HG02852 (cell line): ENCODE data around the gene TAF7L.
"Not testable (repeated sequence)": the region's sequence is repeated elsewhere in the genome, so short reads cannot be mapped to it uniquely, and the experiment has no call there.

Source experiments
- ATAC-seq: cut with Tn5 transposase; IDR thresholded peaks from one replicate; pipeline ENCODE4 v1.9.1; 2021; ENCODE audit warnings: mild to moderate bottlenecking, moderate library complexity; ENCODE audit not compliant: unreplicated experiment

The TAF7L gene, protein sequence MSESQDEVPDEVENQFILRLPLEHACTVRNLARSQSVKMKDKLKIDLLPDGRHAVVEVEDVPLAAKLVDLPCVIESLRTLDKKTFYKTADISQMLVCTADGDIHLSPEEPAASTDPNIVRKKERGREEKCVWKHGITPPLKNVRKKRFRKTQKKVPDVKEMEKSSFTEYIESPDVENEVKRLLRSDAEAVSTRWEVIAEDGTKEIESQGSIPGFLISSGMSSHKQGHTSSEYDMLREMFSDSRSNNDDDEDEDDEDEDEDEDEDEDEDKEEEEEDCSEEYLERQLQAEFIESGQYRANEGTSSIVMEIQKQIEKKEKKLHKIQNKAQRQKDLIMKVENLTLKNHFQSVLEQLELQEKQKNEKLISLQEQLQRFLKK

GRCh38 chrX:101290957-101291603, at the start of gene TAF7L:
TAF7L (minus strand) TSS chrX:101291334; CDS start chrX:101287543, 3,791 bp downstream.
- ATAC-seq, result no peak

GRCh38 chrX:101337776-101338271, 46.7 kb upstream of the TAF7L start:
- no peak for ATAC-seq

- not testable (repeated sequence) for ATAC-seq
Observed at GRCh38 chrX:101334310-101334709, 43.2 kb upstream of the TAF7L start.

DNA sequence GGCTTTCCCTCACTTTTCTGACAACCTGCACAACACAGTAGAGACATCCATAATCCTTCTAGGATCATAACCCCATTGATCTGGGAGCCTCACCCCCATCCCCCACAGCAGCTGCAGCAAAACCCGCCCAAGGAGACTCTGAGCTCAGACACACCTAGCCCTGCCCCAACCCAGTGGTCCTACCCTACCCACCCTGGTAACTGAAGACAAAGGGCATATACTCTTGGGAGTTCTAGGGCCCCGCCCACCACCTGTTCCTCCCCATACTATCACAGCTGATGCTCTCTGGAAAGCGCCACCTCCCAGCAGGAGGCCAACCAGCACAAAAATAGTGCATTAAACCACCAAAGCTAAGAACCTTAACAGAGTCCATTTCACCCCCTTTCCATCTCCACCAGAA, 35.5 kb upstream of the TAF7L start:
- ATAC-seq, result not testable (repeated sequence)

GRCh38 chrX:101303790-101304189, 12.7 kb upstream of the TAF7L start:
- ATAC-seq, result no peak

DNA sequence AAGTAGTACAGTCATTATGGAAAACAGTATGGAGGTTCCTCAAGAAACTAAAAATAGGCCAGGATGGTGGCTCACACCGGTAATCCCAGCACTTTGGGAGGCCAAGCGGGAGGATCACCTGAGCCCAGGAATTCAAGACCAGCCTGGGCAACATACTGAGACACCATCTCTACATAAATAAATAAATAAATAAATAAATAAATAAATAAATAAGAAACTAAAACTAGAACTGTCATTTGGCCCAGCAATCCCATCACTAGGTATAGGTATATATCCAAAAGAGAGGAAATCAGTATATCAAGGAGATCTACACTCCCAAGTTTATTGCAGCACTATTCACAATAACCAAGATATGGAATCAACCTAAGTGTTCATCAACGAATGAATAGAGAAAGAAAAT, 4.5 kb upstream of the TAF7L start:
- not testable (repeated sequence) for ATAC-seq

GRCh38 chrX:101287402-101287801, 3.7 kb downstream of the TAF7L start:
- no peak for ATAC-seq

DNA sequence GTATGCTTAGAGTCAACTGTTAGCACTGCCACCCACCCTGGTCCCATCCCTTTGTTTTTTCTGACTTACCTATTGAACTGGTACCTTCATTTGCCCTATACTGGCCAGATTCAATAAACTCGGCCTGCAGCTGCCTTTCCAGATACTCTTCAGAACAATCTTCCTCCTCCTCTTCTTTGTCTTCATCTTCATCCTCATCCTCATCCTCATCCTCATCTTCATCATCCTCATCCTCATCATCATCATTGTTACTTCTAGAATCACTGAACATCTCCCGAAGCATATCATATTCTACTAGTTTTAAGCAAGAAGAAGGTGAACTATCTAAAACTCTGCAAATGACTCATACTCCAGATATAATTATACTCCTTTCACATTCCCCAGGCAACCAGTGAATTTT, 14.9 kb downstream of the TAF7L start:
- ATAC-seq, result no peak

DNA sequence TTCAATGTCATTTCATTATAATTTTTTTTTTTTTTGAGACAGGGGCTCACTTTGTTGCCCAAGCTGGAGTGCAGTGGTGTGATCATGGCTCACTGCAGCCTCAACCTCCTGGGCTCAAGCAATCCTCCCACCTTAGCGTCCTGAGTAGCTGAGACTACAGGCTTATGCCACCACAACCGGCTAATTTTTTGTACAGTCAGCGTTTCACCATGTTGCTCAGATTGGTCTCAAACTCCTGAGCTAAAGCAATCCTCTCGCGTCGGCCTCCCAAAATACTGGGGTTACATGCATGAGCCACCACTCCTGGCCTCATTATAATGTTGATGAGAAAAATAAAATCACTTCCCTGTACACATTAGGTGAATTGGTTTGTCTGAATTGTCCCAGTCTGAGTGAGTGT, 16.9 kb downstream of the TAF7L start:
- ATAC-seq, result no peak

GRCh38 chrX:101265869-101266428, 25.2 kb downstream of the TAF7L start:
- ATAC-seq, result no peak

DNA sequence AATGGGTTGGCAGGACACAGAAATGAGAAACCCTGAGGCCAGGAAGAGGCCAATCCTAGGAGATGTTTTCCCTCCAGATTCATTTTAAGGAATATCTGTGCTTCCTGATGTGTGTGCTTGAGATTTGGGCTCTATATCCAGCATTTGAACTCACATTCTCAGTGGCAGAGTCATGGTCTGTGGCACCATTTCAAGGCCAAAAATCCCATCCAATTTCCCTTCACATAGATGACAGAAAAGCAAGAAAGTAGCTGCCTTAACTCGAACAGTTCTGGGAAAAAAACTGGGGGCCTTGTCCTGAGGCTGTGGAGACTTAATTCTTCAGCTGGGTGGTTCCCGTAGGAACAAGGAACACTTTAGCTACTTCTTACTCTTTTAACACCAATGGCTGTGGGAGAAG, 27.4 kb downstream of the TAF7L start:
- ATAC-seq, result no peak

- no peak for ATAC-seq
Observed at GRCh38 chrX:101262590-101262989, 28.5 kb downstream of the TAF7L start.

- ATAC-seq, result no peak
Observed at GRCh38 chrX:101260435-101260834, 30.7 kb downstream of the TAF7L start.

- no peak for ATAC-seq
Observed at GRCh38 chrX:101258259-101258581, 32.9 kb downstream of the TAF7L start.

DNA sequence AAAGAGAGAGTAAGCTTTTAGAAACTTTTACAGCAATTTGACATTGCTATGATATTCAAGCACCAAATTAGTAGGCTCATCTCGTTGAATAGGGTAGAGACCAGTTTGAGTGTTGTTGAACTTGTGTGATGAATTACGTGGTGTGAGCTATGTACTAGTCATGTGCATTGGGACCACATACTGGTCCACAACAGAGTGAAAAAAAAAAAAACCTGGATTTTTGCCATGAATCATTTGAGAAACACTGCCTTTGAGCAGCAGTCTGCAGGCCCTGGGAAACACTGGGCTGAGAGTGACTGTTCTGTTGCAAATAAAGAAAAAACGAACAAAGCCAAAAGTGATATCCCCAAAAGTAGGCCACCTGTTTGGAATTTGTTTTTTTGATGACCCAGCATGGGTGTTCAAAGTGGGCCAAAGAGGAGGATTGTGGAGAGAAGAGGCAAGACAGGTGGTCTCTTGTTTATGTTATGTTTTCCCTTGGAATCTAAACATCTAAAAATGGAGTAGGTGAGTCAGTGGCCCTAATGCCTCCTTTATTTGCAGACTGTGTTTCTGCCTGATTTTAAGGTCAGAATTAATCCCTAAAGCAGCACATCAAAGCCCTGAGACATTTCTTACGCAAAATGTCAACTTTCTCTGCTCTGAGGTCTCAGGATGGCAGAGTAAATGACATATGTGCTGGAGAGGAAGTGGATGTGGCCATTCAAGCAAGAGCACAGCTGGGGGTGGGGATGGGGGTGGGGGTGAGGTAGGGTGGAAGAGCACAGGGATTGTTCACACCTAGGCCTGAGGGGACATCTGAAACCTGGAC, 33.5 kb downstream of the TAF7L start:
- ATAC-seq, result no peak

DNA sequence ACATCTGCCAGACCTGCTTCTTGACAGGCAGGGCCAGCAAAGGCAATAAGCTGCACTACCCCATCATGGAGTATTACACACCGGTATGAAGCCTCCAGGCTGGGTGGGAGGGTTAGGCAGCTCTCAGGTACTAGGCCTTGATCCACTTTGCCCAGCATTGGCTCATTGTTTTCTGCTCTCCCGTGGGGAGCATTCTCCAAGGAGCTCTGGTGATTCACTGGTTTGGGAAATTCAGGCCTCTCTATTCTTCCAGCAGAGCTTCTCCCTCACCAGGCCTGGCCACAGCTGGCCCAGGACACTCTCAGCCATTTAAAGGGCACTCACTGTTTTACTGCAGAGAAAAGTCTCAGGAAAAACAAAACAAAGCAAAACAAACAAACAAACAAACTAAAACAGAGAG, 38.5 kb downstream of the TAF7L start:
- ATAC-seq, result no peak

DNA sequence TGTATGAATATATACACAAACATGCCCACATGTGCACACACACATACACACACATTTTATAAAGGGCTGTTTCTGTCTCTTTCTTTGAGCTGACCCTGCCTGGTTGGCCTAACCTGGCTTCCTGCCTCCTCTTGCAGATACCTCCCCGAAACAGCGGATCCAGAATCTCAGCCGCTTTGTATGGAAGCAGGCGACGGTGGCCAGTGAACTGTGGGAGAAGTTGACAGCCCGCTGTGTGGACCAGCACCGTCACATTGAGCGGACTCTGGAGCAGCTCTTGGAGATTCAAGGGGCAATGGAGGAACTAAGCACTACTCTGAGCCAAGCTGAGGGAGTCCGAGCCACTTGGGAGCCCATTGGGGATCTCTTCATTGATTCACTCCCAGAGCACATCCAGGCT, 49.6 kb downstream of the TAF7L start:
- no peak for ATAC-seq

GRCh38 chrX:101237041-101237440, 54.1 kb downstream of the TAF7L start:
- no peak for ATAC-seq

DNA sequence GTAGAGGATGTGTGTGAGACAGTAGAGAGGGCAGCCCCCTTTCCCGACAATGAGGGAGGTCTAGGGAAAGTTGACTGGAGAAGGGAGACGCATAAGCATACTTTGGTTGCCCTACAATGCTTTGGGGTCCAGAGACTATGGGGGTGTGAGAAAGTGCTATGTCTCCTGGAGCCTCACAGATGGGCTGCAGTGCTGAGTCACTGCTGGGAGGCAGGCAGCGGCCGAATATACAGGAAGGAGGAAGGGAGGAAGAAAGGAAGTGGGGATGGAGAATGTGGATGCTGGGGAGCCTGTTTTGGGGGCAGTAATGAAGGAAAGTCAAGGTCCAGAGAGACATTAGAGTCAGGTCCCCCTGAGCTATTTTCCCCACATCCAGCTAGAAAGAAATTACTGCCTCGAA, 58.8 kb downstream of the TAF7L start:
- no peak for ATAC-seq

DNA sequence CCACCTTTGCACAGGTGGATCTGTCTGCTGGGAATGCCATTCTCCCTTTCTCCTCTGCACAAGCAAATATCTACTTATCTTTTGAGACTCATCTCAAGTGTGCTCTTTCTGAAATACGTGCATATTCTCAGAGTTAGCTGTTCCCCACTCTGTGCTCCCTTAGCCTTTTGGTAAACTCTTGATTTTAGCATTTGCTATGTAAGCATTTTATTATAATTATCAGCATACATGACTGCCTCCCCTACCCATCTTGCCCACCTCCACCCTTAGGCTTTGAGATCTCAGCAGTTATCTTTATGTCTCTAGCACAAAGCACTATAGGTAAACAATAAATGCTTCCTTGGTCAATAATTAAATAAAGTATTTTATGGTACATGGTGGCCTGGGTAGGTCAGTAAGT, 60.1 kb downstream of the TAF7L start:
- ATAC-seq, result no peak

DNA sequence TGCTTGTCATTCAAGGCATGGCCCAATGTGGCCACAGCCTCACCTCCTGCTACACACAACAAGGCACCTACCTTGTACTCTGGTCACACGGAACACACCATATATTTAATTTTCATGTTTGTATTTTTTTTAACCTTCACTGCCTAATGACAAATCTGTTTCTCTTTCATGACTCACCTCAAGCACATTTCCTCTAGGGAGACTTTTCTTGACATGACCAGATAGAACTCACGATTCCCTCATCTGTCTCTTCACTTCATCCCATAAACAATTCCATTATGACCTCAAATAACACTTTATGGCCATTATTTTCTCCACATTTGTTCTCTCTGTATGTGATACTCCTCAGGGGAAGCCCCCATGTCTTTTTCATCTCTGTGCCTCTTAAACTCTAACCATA, 60.5 kb downstream of the TAF7L start:
- no peak for ATAC-seq
